T-helper 17 cell (primary cell): Measurements from ENCODE around the gene GSTT2. TPM values are rescaled to one million over a fixed set of nuclear protein-coding genes. Genes with fewer than 3 reads are reported as not detected.

ENCODE experiments used
- ATAC-seq: fragments of 150-1000 bp; cut with Tn5 transposase; 2 replicates; pipeline ENCODE4 v1.10.0; 2021; ENCODE audit warnings: mild to moderate bottlenecking, moderate library complexity
- DNase-seq, 3 donors: peaks; one replicate each; pipeline versions ENCODE4 v3.0.0 to v3.0.0-alpha.2; 2020 to 2021
- H3K9me3 ChIP-seq: one replicate; pipeline ENCODE4 v1.7.0; 2013; ENCODE audit warnings: low read length, mild to moderate bottlenecking; ENCODE audit not compliant: control insufficient read depth, poor library complexity, severe bottlenecking
- H3K27ac Mint-ChIP-seq: one replicate; pipeline ENCODE4 v1.8.0; 2022; ENCODE audit warnings: mild to moderate bottlenecking, moderate library complexity, mixed read lengths
- H3K27me3 Mint-ChIP-seq: one replicate; pipeline ENCODE4 v1.8.0; 2022; ENCODE audit warnings: mixed read lengths
- H3K36me3 Mint-ChIP-seq: one replicate; pipeline ENCODE4 v1.8.0; 2022; ENCODE audit warnings: low read depth, mixed read lengths
- H3K4me1 Mint-ChIP-seq: one replicate; pipeline ENCODE4 v1.8.0; 2022; ENCODE audit warnings: mild to moderate bottlenecking, mixed read lengths
- H3K4me3 Mint-ChIP-seq: one replicate; pipeline ENCODE4 v1.8.0; 2022; ENCODE audit warnings: mild to moderate bottlenecking, moderate library complexity, mixed read lengths
- total RNA-seq, 4 donors: library from RNA in 2 of 4; stranded (reverse) in 2 of 4; gene quantifications; one replicate each; pipeline ENCODE4 v1.2.3 and lab custom pipeline; 2022 to 2026

The GSTT2 gene
- total RNA-seq, 2 donors from 2014 or later: not detected

DNA sequence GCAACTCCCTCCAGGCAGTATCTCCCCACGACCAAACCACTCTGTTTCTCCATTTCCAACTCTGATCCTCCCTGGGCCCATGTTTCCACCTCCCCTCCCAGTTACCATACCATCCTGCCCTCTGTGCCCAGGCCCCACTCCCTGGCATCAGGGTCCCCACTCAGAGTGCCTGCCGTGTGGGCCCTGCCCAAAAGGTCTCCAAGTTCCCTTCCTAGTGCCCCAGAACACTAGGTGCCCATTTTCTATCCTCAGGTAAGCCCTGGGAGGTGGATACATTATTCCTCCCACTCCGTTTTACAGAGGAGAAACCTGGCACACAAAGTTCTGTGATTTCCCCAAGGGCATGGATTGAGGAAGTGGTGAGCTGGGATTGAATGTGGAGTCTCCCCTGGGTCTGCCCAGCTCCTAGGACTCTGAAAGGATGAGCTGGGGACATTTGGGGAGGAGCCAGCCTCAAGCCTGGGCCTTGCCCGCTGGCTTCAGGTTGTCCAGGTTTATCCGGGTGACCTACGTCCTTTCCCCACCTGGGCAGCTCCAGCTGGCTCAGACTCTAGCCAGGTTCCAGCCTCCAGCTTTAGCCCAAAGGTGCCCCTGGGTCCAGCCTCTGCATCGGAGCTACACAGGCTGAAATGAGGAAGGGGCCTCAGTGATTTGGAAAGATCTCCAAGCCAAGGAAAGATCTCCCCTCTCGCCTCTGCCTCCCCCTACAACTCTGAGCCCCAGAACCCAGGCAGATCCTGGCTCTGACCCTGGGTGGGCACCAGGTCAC is 27.5 kb downstream of the GSTT2 start:
- H3K27ac Mint-ChIP-seq: no peak overlapping the region
- DNase-seq (no peak), ATAC-seq (no peak)
- H3K4me1 Mint-ChIP-seq: peaks cover 13% of the 10 kb centered on the region
- H3K27me3 Mint-ChIP-seq: peaks cover 12% of the 10 kb centered on the region
- H3K9me3 ChIP-seq: no peaks in the 10 kb centered on the region
- no peak overlapping the region for H3K4me3 Mint-ChIP-seq
- peaks cover 2% of the 10 kb centered on the region for H3K36me3 Mint-ChIP-seq

DNA sequence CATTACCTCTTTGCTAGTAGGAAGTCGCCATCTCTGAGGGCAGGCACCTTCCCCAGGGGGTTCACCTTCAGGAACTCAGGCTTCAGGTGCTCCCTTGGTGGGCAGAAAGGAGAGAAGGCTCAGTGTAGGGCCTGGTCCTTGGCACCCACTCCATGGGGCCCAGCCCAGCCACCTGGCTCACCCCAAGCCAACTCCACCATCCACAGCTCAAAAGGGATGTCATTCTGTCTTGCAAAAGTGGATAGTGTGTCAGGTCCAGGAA is 28.0 kb downstream of the GSTT2 start:
- ATAC-seq (no peak), DNase-seq (no peak)
- Mint-ChIP-seq H3K27me3 (peaks cover 12% of the 10 kb centered on the region), H3K4me3 (no peak overlapping the region), H3K4me1 (peaks cover 13% of the 10 kb centered on the region), H3K27ac (no peak overlapping the region), H3K36me3 (peaks cover 2% of the 10 kb centered on the region)
- H3K9me3 ChIP-seq: no peaks in the 10 kb centered on the region

DNA sequence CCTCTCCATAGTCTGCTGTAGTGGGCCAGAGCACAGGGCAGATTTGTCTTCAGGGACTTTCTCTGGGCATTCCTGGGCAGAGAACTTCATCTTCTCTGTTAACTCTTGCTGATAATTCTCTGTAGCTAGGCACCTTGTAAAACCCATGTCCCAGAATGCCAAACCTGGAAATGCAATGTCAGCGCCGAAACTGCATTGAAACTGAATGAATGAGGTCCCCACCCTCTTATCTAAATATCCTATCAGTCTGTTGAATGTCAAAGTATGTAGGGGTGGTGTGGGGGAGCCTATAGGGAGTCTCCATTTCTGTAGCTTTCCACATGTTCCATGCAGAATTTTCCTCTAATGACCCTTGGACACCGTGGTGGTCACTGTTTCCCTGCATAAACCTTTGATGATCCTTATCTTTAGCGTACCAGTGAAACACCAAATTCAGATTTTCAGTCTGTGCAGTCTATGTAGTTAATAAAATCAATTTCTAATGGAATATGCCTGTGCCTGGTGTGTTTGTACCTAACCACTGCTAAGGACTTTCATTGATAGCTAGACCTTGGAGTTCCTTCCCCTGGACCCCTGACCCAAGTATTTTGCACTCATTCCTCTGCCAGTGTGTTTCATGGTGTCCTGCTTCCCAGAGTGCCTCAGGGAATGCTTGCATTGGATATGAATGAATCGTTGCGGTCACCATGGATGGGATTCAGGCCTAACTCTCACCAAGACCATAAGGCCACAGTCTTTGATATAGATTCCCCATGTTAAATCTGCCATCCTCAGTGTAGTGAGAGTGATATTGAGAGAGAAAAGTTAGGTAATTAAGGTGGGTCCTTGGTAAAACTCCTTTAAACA is 28.7 kb downstream of the GSTT2 start:
- Mint-ChIP-seq H3K27me3 (peaks cover 6% of the 10 kb centered on the region), H3K4me1 (peaks cover 17% of the 10 kb centered on the region), H3K36me3 (peaks cover 2% of the 10 kb centered on the region), H3K27ac (no peak overlapping the region), H3K4me3 (no peak overlapping the region)
- ATAC-seq (no peak), DNase-seq (no peak)
- H3K9me3 ChIP-seq: no peaks in the 10 kb centered on the region

DNA sequence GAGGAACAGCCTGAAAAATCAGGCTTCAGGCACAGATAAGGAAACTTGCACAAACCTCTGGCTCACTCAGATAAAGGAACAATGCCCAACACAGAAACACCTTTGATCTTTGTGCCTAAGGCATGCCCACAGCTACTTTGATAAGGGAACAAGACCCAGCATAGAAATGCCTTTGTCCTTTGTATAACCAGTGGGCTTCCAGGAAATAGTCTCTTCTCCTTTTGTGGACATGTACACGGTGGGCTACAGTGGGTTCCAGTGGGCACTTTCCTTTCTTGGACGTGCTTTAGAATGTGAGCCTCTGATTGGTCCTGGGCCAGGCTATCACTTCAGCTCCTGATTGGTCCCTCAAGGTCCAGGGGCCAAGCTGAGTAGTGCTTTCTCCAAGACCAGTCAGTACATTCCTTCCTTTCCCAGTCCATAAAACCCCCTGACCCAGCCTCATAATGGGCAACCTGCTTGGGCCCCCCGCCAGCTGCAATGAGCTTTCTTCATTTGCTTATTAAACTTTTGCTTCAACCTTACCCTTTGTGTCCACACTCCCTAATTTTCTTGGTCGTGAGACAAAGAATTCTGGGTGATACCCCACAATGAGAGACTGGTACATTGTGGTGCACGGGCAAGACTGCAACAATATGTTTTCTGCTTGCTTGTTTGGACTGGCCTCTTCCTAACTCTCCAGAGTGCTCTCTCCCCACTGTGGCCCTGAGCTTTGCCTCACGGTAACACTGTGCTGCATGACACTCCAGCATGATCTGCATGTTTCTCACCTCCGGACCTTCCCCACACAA is 29.5 kb downstream of the GSTT2 start:
- peak overlapping the region; percentile 78 for H3K27ac Mint-ChIP-seq
- DNase-seq (no peak), ATAC-seq (no peak)
- no peaks in the 10 kb centered on the region for H3K27me3 Mint-ChIP-seq
- H3K4me1 Mint-ChIP-seq: peaks cover 23% of the 10 kb centered on the region
- H3K9me3 ChIP-seq: no peaks in the 10 kb centered on the region
- peaks cover 2% of the 10 kb centered on the region for H3K36me3 Mint-ChIP-seq
- H3K4me3 Mint-ChIP-seq: no peak overlapping the region

DNA sequence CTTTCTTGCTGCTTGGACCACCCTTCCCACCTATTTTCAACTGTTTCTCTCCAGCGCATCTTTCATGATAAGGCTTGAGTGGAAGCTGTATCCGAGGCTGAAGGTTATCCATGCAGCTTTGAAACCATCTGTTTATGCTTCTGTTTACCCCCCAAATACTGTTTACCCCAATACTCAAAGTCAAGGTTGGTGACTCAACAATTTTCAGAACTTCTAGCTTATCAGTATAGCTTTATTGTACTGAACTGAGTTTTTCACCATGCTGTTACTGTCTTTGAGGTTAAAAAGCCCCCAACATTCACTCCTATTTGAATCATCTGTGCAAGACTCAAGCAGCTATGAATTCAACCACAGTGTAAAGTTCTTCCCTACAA is 30.1 kb downstream of the GSTT2 start:
- no peak for DNase-seq
- H3K4me1 Mint-ChIP-seq: peaks cover 27% of the 10 kb centered on the region

DNA sequence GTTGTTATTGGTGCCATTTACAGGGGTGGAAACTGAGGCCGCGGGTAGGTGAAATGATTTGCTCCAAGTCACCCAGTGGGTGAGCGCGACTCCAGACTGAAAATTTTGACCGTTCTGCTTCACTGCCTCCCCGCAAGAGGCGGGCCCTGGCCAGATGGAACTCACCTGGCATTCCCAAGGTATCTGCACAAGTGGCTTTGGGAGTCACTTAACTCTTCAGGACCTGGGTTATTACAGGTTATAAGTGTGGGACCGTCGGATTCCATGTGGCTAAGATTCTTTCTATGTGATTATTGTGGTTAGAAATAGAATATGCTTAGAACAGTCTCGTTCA is 31.8 kb downstream of the GSTT2 start:
- H3K4me1 Mint-ChIP-seq: peaks cover 25% of the 10 kb centered on the region
- no peaks in the 10 kb centered on the region for H3K9me3 ChIP-seq
- DNase-seq: no peak
- H3K4me3 Mint-ChIP-seq: peak overlapping the region; percentile 95
- ATAC-seq: no peak
- H3K36me3 Mint-ChIP-seq: no peaks in the 10 kb centered on the region
- H3K27ac Mint-ChIP-seq: peak overlapping the region; percentile 78
- H3K27me3 Mint-ChIP-seq: no peaks in the 10 kb centered on the region

More for the DNA sequence above, 30.1 kb downstream of the GSTT2 start:
- H3K27ac Mint-ChIP-seq: peak overlapping the region; percentile 78
- H3K4me3 Mint-ChIP-seq: peak overlapping the region; percentile 19
- no peak for ATAC-seq
- H3K9me3 ChIP-seq: no peaks in the 10 kb centered on the region
- no peaks in the 10 kb centered on the region for H3K27me3 Mint-ChIP-seq
- peaks cover 2% of the 10 kb centered on the region for H3K36me3 Mint-ChIP-seq

DNA sequence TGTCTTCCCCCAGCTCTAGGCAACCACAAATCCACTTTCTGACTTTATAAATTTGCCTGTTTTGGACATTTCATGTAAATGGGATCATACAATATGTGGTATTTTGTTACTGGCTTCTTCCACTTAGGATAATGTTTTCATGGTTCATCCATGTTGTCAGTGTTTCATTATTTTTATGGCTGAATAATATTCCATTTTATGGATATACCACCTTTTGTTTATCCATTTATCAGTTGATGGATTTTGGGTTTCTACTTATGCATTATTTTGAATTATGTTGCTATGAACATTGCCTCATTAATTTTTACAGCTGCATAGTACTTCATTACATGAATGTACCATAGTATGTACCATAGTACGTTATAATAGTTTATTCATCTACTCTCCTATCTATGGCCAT is 36.2 kb downstream of the GSTT2 start:
- Mint-ChIP-seq H3K27ac (no peak overlapping the region), H3K27me3 (no peaks in the 10 kb centered on the region), H3K4me3 (no peak overlapping the region), H3K36me3 (peaks cover 3% of the 10 kb centered on the region), H3K4me1 (peaks cover 22% of the 10 kb centered on the region)
- ATAC-seq (no peak), DNase-seq (no peak)
- H3K9me3 ChIP-seq: no peaks in the 10 kb centered on the region

DNA sequence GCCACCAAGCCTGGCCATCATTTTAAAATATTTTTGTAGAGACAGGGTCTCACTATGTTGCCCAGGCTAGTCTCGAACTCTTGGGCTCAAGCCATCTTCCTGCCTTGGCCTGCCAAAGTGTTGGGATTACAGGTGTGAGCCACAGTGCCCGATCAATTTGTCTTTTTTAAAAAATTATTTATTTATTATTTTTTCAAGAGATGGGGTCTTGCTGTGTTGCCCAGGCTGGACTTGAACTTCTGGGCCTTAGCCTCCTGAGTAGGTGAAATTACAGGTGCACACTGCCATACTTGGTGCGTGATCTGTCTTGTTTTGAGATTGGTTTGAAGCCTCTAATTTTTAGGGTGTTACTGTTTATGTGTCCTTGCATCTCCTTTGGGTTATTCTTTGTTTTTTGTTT is 41.4 kb downstream of the GSTT2 start:
- no peak overlapping the region for H3K27ac Mint-ChIP-seq
- peaks cover 5% of the 10 kb centered on the region for H3K36me3 Mint-ChIP-seq
- no peaks in the 10 kb centered on the region for H3K9me3 ChIP-seq
- H3K27me3 Mint-ChIP-seq: no peaks in the 10 kb centered on the region
- no peak overlapping the region for H3K4me3 Mint-ChIP-seq
- DNase-seq (no peak), ATAC-seq (no peak)
- peaks cover 18% of the 10 kb centered on the region for H3K4me1 Mint-ChIP-seq

DNA sequence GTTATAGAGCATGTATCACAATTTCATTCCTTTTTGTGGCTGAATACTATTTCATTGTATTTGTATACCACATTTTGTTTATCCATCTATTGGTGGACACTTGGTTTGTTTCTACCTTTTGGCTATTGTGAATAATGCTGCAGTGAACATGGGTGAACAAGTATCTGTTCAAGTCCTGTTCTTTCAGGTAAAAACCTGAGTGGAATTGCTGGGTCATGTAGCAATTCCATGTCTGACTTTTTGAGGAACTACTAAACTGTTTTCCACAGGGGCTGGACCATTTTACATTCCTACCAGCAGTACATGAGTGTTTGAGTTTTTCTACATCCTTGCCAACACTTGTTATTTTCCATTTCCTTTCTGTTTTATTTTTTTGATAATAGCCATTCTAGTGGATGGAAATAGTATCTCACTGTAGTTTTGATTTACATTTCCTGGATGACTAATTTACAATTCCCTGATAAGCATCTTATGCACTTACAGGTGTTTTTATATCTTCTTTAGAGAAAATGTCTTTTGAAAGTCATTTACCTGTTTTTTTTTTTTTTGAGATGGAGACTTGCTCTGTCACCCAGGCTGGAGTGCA is 43.4 kb downstream of the GSTT2 start:
- ATAC-seq: no peak
- Mint-ChIP-seq H3K4me3 (no peak overlapping the region), H3K36me3 (peaks cover 2% of the 10 kb centered on the region), H3K4me1 (peaks cover 25% of the 10 kb centered on the region), H3K27ac (no peak overlapping the region), H3K27me3 (no peaks in the 10 kb centered on the region)
- H3K9me3 ChIP-seq: no peaks in the 10 kb centered on the region
- DNase-seq: no peak

DNA sequence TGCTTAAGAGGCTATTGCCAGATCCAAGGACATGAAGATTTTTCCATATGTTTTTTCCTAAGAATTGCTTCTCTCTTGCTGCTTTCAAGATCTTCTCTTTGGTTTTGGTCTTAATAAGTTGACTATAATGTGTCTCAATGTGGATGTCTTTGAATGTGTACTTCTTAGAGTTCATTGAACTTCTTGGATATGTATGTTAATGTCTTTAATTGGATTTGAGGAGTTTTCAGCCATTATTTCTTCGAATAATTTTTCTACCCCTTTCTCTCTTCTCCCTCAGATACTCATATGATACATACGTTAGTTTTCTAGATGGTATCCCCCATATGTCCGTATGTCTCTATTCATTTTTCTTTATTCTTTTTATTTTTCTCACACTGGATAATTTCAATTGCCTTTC is 44.4 kb downstream of the GSTT2 start:
- DNase-seq: no peak
- H3K4me1 Mint-ChIP-seq: peaks cover 22% of the 10 kb centered on the region
- peaks cover 2% of the 10 kb centered on the region for H3K36me3 Mint-ChIP-seq
- no peak overlapping the region for H3K4me3 Mint-ChIP-seq
- no peaks in the 10 kb centered on the region for H3K27me3 Mint-ChIP-seq
- H3K9me3 ChIP-seq: no peaks in the 10 kb centered on the region
- no peak for ATAC-seq
- H3K27ac Mint-ChIP-seq: no peak overlapping the region

DNA sequence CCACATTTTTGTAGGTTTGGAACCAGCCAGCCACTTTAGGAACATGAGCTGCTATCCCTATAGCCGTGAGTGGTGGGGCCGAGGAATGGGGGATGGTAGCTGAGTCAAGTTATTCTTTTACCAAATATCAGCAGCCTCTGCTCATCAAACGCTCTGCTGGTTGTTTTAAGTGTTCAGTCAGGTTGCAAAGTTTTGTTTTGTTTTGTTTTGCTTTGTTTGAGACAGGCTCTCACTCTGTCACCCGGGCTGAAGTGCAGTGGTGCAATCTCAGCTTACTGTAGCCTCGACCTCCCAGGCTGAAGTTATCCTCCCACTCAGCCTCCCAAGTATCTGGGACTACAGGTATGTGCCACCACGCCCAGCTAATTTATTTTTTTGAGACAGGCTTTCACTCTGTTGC is 45.5 kb downstream of the GSTT2 start:
- H3K9me3 ChIP-seq: no peaks in the 10 kb centered on the region
- Mint-ChIP-seq H3K4me3 (no peak overlapping the region), H3K36me3 (peaks cover 2% of the 10 kb centered on the region), H3K27me3 (no peaks in the 10 kb centered on the region), H3K4me1 (peaks cover 25% of the 10 kb centered on the region), H3K27ac (no peak overlapping the region)
- DNase-seq (no peak), ATAC-seq (no peak)

DNA sequence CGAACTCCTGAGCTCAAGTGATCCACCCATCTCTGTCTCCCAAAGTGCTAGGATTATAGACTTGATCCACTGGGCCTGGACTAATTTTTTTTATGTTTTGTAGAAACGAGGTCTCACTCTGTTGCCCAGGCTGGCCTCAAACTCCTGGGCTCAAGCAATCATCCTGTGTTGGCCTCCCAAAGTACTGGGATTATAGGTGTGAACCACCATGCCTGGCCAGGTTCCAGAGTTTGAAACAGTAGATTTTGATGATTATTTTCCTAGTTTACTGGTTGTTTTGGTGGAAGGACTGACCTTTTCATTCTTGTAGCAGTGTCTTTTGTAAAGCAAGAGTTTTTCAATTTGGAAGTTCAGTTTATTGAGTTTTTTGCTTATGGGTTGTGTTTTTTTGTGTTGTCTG is 46.1 kb downstream of the GSTT2 start:
- DNase-seq (no peak), ATAC-seq (no peak)
- peaks cover 2% of the 10 kb centered on the region for H3K36me3 Mint-ChIP-seq
- H3K4me1 Mint-ChIP-seq: peaks cover 24% of the 10 kb centered on the region
- H3K9me3 ChIP-seq: no peaks in the 10 kb centered on the region
- H3K27me3 Mint-ChIP-seq: no peaks in the 10 kb centered on the region
- H3K27ac Mint-ChIP-seq: no peak overlapping the region
- H3K4me3 Mint-ChIP-seq: no peak overlapping the region

DNA sequence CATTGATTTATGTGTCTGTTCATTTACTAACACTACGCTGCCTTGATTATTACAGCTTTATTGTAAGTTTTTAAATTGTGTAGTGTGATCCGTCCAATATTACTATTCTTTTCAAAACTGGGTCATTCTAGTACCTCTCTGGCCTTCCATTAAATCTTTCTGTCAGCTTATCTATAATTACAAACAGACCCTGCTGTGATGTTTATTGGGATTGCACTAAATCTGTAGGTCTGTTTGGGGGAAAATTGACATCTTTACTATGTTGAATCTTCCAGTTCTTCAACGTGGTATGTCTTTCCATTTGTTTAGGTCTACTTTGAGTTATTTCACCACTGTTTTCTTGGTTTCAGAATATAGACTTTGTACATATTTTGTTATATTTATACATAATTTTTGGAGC is 46.8 kb downstream of the GSTT2 start:
- Mint-ChIP-seq H3K27me3 (no peaks in the 10 kb centered on the region), H3K4me3 (no peak overlapping the region), H3K36me3 (peaks cover 2% of the 10 kb centered on the region), H3K4me1 (peaks cover 22% of the 10 kb centered on the region), H3K27ac (no peak overlapping the region)
- no peak for DNase-seq
- no peak for ATAC-seq
- no peaks in the 10 kb centered on the region for H3K9me3 ChIP-seq
